Measurements from ENCODE around the gene KLHL15. TPM values are rescaled to one million over a fixed set of nuclear protein-coding genes. Genes with fewer than 3 reads are reported as not detected.

KLHL15 gene
- total and polyA plus RNA-seq, 2 experiments from 2014 or later = 2.4 to 15.0 TPM

- Histone ChIP-seq H3K79me2 (replicated peaks; ENCODE audit: insufficient read depth) (no peaks in the 10 kb centered on the region), H3K9me2 (ENCODE audit: insufficient read depth) (no peaks in the 10 kb centered on the region), H3K27ac (ENCODE audit: low read depth) (no peak overlapping the region), H3F3A (replicated peaks; ENCODE audit: low read depth) (no peaks in the 10 kb centered on the region), H3K4me2 (no peak overlapping the region), H3K27me3 (ENCODE audit: insufficient read depth) (no peaks in the 10 kb centered on the region), H2AFZ (no peak overlapping the region), H3K4me1 (ENCODE audit: insufficient read depth) (no peaks in the 10 kb centered on the region; the same call in 1 of the 2 replicates), H3K4me3 (no peak overlapping the region), H4K20me1 (replicated peaks; ENCODE audit: insufficient read depth) (no peaks in the 10 kb centered on the region), H3K36me3 (ENCODE audit: insufficient read depth) (no peaks in the 10 kb centered on the region)
- Mint-ChIP-seq H3K4me1 (peaks cover 5% of the 10 kb centered on the region; the same call in 2 of the 3 replicates), H3K27ac (no peak overlapping the region), H3K36me3 (ENCODE audit: low read depth) (no peaks in the 10 kb centered on the region), H3K27me3 (ENCODE audit: insufficient read depth, low read depth, poor library complexity) (no peaks in the 10 kb centered on the region), H3K4me3 (no peak overlapping the region), H3K9me3 (no peaks in the 10 kb centered on the region)
- ATAC-seq (no peak), DNase-seq (ENCODE audit: low spot score) (no peak)
- TF ChIP-seq JUNB (IDR thresholded peaks at IDR 0.05; ENCODE audit: unreplicated experiment) (no peak), CTCF (conservative IDR thresholded peaks at IDR 0.05; ENCODE audit: low read depth in 2 of 2) (no peak), EZH2phosphoT487 (IDR thresholded peaks at IDR 0.05; ENCODE audit: unreplicated experiment) (no peak), ZNF462 (CRISPR knock-in tag; IDR thresholded peaks at IDR 0.05) (no peak), ZNF331 (CRISPR knock-in tag; IDR thresholded peaks at IDR 0.05; ENCODE audit: low read depth) (no peak), POLR2AphosphoS5 (IDR thresholded peaks at IDR 0.05; ENCODE audit: low read depth) (no peak), ZNF114 (CRISPR knock-in tag; IDR thresholded peaks at IDR 0.05) (no peak), REST (IDR thresholded peaks at IDR 0.05; ENCODE audit: unreplicated experiment) (no peak), NANOG (IDR thresholded peaks at IDR 0.05; ENCODE audit: borderline replicate concordance) (no peak), ETS1 (IDR thresholded peaks at IDR 0.05) (no peak), STAT1 (IDR thresholded peaks at IDR 0.05; ENCODE audit: unreplicated experiment) (no peak)
Observed at GRCh38 chrX:23938690-23939089, 88.3 kb downstream of the KLHL15 start.

Measured in GM23338 (cell line).